ENCODE data around the gene CBX2. TPM values are rescaled to one million over a fixed set of nuclear protein-coding genes. Genes with fewer than 3 reads are reported as not detected.

CBX2 gene
- total RNA-seq, 2 donors from 2014 or later = 2.4 to 5.6 TPM

GRCh38 chr17:79781012-79781650, 3.2 kb downstream of the CBX2 start:
- peaks cover 47% of the 10 kb centered on the region for H3K27me3 Mint-ChIP-seq (ENCODE audit: low read depth)
- no peak overlapping the region for H3K27ac Mint-ChIP-seq
- H3K4me3 Mint-ChIP-seq = no peak overlapping the region
- no peaks in the 10 kb centered on the region for H3K9me3 Mint-ChIP-seq
- H3K36me3 Mint-ChIP-seq (ENCODE audit: insufficient read depth in 2 of 2) = peaks cover 0 to 3% of the 10 kb centered on the region in 2 donors
- DNase-seq (no peak), ATAC-seq (replicated peaks in 1 of 2) (no peak)
- H3K4me1 Mint-ChIP-seq (ENCODE audit: low read depth) = peaks cover 43% of the 10 kb centered on the region

GRCh38 chr17:79781736-79782575, 4.0 kb downstream of the CBX2 start:
- H3K9me3 Mint-ChIP-seq = no peaks in the 10 kb centered on the region
- no peak for ATAC-seq (replicated peaks in 1 of 2)
- peaks cover 0 to 3% of the 10 kb centered on the region in 2 donors for H3K36me3 Mint-ChIP-seq (ENCODE audit: insufficient read depth in 2 of 2)
- H3K27ac Mint-ChIP-seq = no peak overlapping the region
- peaks cover 44% of the 10 kb centered on the region for H3K27me3 Mint-ChIP-seq (ENCODE audit: low read depth)
- H3K4me3 Mint-ChIP-seq = no peak overlapping the region
- DNase-seq = no peak
- peaks cover 36% of the 10 kb centered on the region for H3K4me1 Mint-ChIP-seq (ENCODE audit: low read depth)

GRCh38 chr17:79783891-79784290, 5.9 kb downstream of the CBX2 start:
- Mint-ChIP-seq H3K27ac (no peak overlapping the region), H3K9me3 (no peaks in the 10 kb centered on the region), H3K36me3 (ENCODE audit: insufficient read depth in 2 of 2) (no peaks in the 10 kb centered on the region), H3K27me3 (ENCODE audit: low read depth) (peaks cover 58% of the 10 kb centered on the region), H3K4me1 (ENCODE audit: low read depth) (peaks cover 30% of the 10 kb centered on the region), H3K4me3 (no peak overlapping the region)
- DNase-seq (no peak), ATAC-seq (replicated peaks in 1 of 2) (no peak)

DNA sequence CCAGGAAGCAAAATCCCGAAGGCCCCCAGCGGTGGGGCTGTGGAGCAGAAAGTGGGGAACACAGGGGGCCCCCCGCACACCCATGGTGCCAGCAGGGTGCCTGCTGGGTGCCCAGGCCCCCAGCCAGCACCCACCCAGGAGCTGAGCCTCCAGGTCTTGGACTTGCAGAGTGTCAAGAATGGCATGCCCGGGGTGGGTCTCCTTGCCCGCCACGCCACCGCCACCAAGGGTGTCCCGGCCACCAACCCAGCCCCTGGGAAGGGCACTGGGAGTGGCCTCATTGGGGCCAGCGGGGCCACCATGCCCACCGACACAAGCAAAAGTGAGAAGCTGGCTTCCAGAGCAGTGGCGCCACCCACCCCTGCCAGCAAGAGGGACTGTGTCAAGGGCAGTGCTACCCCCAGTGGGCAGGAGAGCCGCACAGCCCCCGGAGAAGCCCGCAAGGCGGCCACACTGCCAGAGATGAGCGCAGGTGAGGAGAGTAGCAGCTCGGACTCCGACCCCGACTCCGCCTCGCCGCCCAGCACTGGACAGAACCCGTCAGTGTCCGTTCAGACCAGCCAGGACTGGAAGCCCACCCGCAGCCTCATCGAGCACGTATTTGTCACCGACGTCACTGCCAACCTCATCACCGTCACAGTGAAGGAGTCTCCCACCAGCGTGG, 6.5 kb downstream of the CBX2 start:
- ATAC-seq (replicated peaks in 1 of 2) = no peak
- Mint-ChIP-seq H3K4me3 (no peak overlapping the region), H3K9me3 (no peaks in the 10 kb centered on the region), H3K27me3 (ENCODE audit: low read depth) (peaks cover 59% of the 10 kb centered on the region), H3K27ac (no peak overlapping the region), H3K4me1 (ENCODE audit: low read depth) (peaks cover 26% of the 10 kb centered on the region), H3K36me3 (ENCODE audit: insufficient read depth in 2 of 2) (no peaks in the 10 kb centered on the region)
- no peak for DNase-seq

DNA sequence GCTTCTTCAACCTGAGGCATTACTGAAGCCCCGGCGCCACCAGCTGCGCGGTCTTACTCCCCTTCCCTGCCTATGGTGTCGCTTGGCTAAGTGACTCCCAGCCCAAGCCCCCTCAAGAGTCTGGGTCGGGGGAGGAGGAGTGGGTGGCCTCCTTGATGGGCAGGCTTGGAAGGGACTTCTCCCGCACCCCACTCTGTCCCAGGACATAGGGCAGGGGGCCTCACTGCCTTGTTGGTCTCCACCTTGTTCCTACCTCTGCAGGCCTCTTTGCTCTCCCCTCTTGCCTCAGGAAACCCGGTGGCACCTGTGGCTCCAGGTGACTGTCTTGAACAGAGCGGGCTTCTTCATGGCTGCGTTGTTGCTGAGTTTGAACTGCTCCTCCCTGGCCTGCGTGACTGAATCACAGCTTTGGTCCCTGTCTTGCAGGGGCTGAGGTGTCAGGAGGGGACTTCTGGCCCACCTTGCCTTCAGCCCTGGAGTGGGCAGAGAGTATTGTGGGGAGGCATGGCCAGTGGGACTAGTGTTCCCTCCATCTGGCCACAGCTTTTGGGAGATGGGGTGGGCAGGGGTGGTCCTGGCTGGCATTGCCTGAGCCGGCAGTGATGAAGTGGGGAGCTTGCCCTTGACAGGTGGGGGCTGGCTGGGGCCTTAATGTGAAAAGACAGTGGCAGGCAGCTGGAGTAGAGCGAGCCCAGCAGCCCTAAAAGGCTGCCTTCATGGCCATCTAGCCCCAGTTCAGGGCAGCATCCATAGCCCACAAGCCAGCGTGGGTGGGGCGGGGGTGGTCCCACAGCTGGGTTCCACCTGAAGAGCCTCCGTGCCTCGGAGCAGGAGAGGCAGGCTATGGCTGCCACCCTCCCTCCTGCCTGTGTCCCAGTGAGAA, 7.3 kb downstream of the CBX2 start:
- Mint-ChIP-seq H3K27me3 (ENCODE audit: low read depth) (peaks cover 51% of the 10 kb centered on the region), H3K9me3 (no peaks in the 10 kb centered on the region)

GRCh38 chr17:79785900-79786810, 8.2 kb downstream of the CBX2 start:
- no peak overlapping the region for H3K4me3 Mint-ChIP-seq
- ATAC-seq (replicated peaks in 1 of 2) = no peak
- H3K27me3 Mint-ChIP-seq (ENCODE audit: low read depth) = peaks cover 47% of the 10 kb centered on the region

More for the DNA sequence above, 7.3 kb downstream of the CBX2 start:
- H3K4me1 Mint-ChIP-seq (ENCODE audit: low read depth) = peaks cover 18% of the 10 kb centered on the region
- no peak overlapping the region for H3K4me3 Mint-ChIP-seq
- ATAC-seq (replicated peaks in 1 of 2) (no peak), DNase-seq (no peak)
- no peak overlapping the region for H3K27ac Mint-ChIP-seq
- H3K36me3 Mint-ChIP-seq (ENCODE audit: insufficient read depth in 2 of 2) = no peaks in the 10 kb centered on the region

DNA sequence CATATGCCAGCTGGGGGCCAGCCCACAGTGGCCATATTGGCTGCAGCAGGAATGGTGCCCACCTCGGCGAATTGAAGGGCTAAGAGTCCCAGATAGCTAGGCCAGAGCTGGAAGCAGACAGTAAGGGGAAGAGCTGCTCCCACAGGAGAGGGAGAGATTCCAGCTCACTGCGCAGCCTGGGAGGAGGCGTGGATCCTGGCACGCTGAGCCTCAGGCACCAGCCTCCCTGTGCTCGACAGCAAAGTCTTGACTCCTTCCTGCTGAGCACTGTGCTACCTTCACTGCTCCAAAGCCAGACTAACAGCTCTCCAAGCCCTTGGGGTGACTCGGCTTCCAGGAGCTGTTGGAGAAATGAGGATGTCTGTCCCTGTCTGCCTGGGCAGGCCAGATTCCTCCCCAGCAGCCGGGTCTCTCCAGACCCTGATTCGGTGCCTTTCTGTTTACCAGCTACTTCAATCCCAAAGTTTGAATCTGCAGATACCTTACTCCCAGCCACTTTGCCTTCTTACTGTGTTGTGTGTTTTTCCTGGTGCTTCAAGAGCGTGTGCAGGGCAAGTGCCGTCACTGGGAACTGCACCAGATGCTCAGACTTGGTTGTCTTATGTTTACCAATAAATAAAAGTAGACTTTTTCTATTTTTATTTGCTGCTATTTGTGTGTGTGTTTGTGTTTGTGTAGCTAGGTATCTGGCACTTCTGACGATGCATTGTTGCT, 9.1 kb downstream of the CBX2 start:
- Mint-ChIP-seq H3K27me3 (ENCODE audit: low read depth) (peaks cover 43% of the 10 kb centered on the region), H3K27ac (no peak overlapping the region), H3K4me1 (ENCODE audit: low read depth) (peaks cover 2% of the 10 kb centered on the region), H3K4me3 (no peak overlapping the region), H3K36me3 (ENCODE audit: insufficient read depth in 2 of 2) (no peaks in the 10 kb centered on the region), H3K9me3 (no peaks in the 10 kb centered on the region)
- no peak for ATAC-seq (replicated peaks in 1 of 2)
- DNase-seq = no peak

More at GRCh38 chr17:79785900-79786810, 8.2 kb downstream of the CBX2 start:
- no peak for DNase-seq
- no peaks in the 10 kb centered on the region for H3K9me3 Mint-ChIP-seq
- peaks cover 11% of the 10 kb centered on the region for H3K4me1 Mint-ChIP-seq (ENCODE audit: low read depth)
- no peak overlapping the region for H3K27ac Mint-ChIP-seq
- H3K36me3 Mint-ChIP-seq (ENCODE audit: insufficient read depth in 2 of 2) = no peaks in the 10 kb centered on the region

- no peaks in the 10 kb centered on the region for H3K9me3 Mint-ChIP-seq
- peaks cover 36% of the 10 kb centered on the region for H3K27me3 Mint-ChIP-seq (ENCODE audit: low read depth)
- H3K4me1 Mint-ChIP-seq (ENCODE audit: low read depth) = no peaks in the 10 kb centered on the region
- ATAC-seq (replicated peaks in 1 of 2) = no peak
- no peak for DNase-seq
- H3K4me3 Mint-ChIP-seq = no peak overlapping the region
- H3K27ac Mint-ChIP-seq = no peak overlapping the region
- H3K36me3 Mint-ChIP-seq (ENCODE audit: insufficient read depth in 2 of 2) = no peaks in the 10 kb centered on the region
Observed at GRCh38 chr17:79788455-79788854, 10.5 kb downstream of the CBX2 start.

DNA sequence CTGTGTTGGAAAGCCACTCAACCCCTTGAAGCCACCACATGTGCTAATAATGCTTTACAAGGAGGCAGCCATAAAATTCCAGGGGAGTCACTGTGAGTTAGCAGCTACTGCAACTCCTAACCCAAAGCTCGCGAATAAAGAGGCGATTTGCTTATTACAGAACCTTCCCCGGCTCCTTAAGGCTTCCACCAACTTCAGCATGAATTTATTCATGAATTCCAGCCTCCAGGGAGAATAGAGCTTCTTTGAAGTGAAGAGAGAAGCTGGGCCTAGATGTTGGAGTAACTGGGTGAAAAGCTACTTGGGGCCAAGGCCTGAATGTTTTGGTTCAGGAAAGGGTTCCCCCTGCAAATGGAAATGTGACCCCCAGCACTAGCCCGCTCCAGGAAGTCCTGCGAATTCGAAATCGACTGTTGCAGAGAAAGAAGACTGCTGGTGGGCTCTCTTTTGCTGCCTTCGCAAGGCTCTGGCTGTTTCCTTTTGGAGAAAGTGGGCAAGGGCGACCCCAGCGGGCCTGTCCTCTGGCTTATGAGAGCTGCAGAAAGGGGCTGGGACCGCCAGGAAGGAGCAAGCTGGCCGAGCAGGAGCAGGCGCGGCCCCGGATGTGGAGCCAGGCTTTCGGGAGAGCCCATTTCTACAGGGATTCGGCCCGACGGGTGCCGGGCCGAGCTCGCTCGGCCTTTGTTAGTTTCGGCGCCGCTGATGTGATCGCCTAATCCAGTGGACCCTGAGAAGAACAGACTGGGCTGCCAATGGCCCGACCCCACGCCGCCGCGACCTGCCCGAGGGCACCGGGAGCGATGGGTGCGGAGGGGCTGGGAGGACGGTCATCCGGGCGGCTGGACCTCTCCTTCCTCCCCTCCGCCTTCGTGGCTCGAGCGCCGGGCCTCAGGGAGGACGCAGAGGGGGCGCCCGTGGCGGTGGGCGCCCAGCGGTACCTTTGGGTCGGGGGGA, 11.3 kb downstream of the CBX2 start:
- no peak for DNase-seq
- Mint-ChIP-seq H3K4me1 (ENCODE audit: low read depth) (no peaks in the 10 kb centered on the region), H3K27me3 (ENCODE audit: low read depth) (peaks cover 42% of the 10 kb centered on the region), H3K27ac (no peak overlapping the region), H3K36me3 (ENCODE audit: insufficient read depth in 2 of 2) (no peaks in the 10 kb centered on the region), H3K4me3 (peak overlapping the region; percentile 14 to 49), H3K9me3 (no peaks in the 10 kb centered on the region)
- no peak for ATAC-seq (replicated peaks in 1 of 2)

DNA sequence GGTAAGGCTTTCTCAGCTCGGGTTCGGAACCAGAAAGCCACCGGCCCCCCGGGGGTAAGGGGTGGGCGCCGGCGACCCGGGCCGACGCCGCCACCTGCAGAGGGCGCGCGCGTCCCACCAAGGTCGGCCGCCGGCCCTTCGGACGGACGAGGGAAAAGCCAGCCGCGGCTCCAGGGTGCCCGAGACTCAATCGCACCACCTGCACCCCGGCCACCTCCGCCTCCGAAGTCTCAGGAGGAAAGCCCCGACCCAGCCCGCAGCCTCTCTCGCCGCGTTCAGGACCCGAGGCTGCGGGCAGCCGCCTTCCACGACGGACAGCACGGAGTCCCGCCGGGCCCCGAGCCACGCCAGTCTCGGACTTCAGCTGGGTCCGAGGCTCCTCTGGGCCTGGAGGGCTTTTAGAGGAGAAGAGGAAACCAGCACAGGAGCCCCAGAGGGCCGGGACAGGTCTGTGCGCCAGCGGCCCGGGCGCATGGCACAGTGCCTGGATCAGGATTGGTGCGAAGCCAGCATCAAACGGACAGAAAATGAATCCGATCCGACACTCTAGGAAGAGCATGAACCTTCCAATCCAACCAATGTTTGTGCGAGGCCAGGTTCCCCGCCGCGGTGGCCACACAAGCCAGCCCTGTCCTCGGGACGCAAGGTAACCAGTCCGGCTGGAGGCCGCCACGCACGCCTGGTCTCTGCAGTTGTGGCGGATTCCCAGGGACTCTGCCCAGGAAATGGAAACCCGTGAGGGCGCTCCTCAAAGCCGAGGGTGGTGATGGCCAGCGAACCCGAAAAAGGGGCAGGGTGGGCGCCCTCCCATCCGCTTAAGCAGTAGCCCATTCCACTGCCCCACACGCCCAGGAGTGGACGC, 12.2 kb downstream of the CBX2 start:
- Mint-ChIP-seq H3K4me1 (ENCODE audit: low read depth) (no peaks in the 10 kb centered on the region), H3K4me3 (peak overlapping the region; percentile 18 to 22), H3K27ac (no peak overlapping the region), H3K9me3 (no peaks in the 10 kb centered on the region), H3K36me3 (ENCODE audit: insufficient read depth in 2 of 2) (no peaks in the 10 kb centered on the region), H3K27me3 (ENCODE audit: low read depth) (peaks cover 42% of the 10 kb centered on the region)
- peak; percentile 53 to 65 for DNase-seq
- peak; percentile 67 to 69 for ATAC-seq (replicated peaks in 1 of 2)
